RWPE1 (cell line): Measurements from ENCODE around the gene GRIA1.

Experiments
- CTCF ChIA-PET: fragments of 350-600 bp; sonication (Branson Sonifier 250); formaldehyde crosslinking; extraction: SDS; loops from one replicate; lab custom pipeline; 2021; lab: Yijun Ruan, JAX
- POLR2A ChIA-PET: fragments of 400-600 bp; formaldehyde crosslinking; extraction: SDS; loops from one replicate; lab custom pipeline; 2020; ENCODE audit warnings: antibody characterized with exemption; ENCODE audit not compliant: low non-redundant PET; lab: Yijun Ruan, JAX
- DNase-seq: peaks from one replicate; pipeline ENCODE4 v3.0.0; 2012; ENCODE audit warnings: low spot score
- H3K27ac ChIP-seq: fragments of 450-650 bp; 2 replicates; pipeline ENCODE4 v1.5.1; 2017
- CTCF ChIP-seq: fragments of 450-650 bp; conservative IDR thresholded peaks from 2 replicates; pipeline ENCODE4 v1.5.1; 2017; ENCODE audit warnings: low read depth, mild to moderate bottlenecking

GRIA1 gene

GRCh38 chr5:153490118-153491037 is at the start of gene GRIA1:
Gene GRIA1 (plus strand): TSS chr5:153490670.
- CTCF ChIA-PET = interaction anchor here (0.5 to 0.6 kb wide), 2 partner anchors 189 to 365 kb away, joined by 3 to 4 read pairs; no protein-coding TSS in a partner anchor
- no peak within 1 kb of the TSS for H3K27ac ChIP-seq
- no peak for DNase-seq
- TF ChIP-seq CTCF = no peak
- POLR2A ChIA-PET = interaction anchor here (0.6 kb wide), 1 partner anchor 15 kb away, joined by 5 read pairs; no protein-coding TSS in a partner anchor

- ChIA-PET POLR2A (no interaction called here), CTCF (interaction anchor here (0.7 kb wide), 1 partner anchor 30 kb away, joined by 4 read pairs; no protein-coding TSS in a partner anchor)
- no peak for DNase-seq
- TF ChIP-seq CTCF = no peak
- H3K27ac ChIP-seq = no peak overlapping the region
These were observed 44.4 kb upstream of the GRIA1 start for GRCh38 chr5:153445875-153446579.

DNA sequence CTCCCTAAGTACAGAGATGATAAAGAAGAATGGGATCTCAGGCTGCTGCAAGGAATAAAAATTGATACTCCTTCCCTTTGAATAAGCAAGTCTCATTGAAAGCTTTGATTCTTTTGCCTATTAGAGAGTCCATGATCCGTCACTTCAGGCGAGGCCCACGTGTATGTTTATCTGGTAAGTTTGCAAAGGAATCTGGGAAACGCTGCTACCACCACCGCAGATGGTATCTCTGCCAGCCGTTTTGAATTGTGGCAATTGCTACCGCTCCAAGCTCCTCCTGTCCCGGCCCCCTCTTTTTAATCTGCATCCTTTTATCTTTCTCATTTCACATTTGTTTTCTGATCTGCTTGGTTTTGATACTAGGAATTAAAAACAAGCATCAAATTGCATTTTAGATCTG is 42.9 kb upstream of the GRIA1 start:
- H3K27ac ChIP-seq = no peak overlapping the region
- no peak for TF ChIP-seq CTCF
- ChIA-PET CTCF (no interaction called here), POLR2A (no interaction called here)
- no peak for DNase-seq

GRCh38 chr5:153456354-153456753 is 34.1 kb upstream of the GRIA1 start:
- no peak for DNase-seq
- no peak for TF ChIP-seq CTCF
- POLR2A ChIA-PET = no interaction called here
- CTCF ChIA-PET = no interaction called here
- H3K27ac ChIP-seq = no peak overlapping the region

GRCh38 chr5:153456993-153457392 is 33.5 kb upstream of the GRIA1 start:
- TF ChIP-seq CTCF = no peak
- ChIA-PET POLR2A (no interaction called here), CTCF (no interaction called here)
- H3K27ac ChIP-seq = no peak overlapping the region
- DNase-seq = no peak

GRCh38 chr5:153458268-153458667 is 32.2 kb upstream of the GRIA1 start:
- DNase-seq = no peak
- POLR2A ChIA-PET = no interaction called here
- H3K27ac ChIP-seq = no peak overlapping the region
- CTCF ChIA-PET = interaction anchor here (0.6 kb wide), 1 partner anchor 1111 kb away, joined by 4 read pairs; no protein-coding TSS in a partner anchor
- no peak for TF ChIP-seq CTCF
